IMR-90 (cell line): ENCODE data around the gene AGXT. TPM values are rescaled to one million over a fixed set of nuclear protein-coding genes. Genes with fewer than 3 reads are reported as not detected.

Experiments used
- ATAC-seq: fragments of 200-7000 bp; cut with Tn5 transposase; 2 replicates; pipeline ENCODE4 v1.9.1; 2020; ENCODE audit warnings: low read depth, mild to moderate bottlenecking, moderate library complexity
- BruUV-seq: library from RNA; stranded (reverse); fragments of 400-500 nt; replicated peaks from 2 replicates; lab custom pipeline; 2021; lab: Mats Ljungman, UMichigan
- CTCF ChIA-PET: fragments of 300-600 bp; formaldehyde crosslinking; extraction: SDS; loops from one replicate; lab custom pipeline; 2021; ENCODE audit warnings: antibody characterized with exemption; lab: Yijun Ruan, JAX
- POLR2A ChIA-PET: fragments of 300-600 bp; sonication (Branson Sonifier 250); formaldehyde crosslinking; loops from one replicate; lab custom pipeline; 2022; ENCODE audit warnings: antibody characterized with exemption; ENCODE audit not compliant: unreplicated experiment; lab: Charles Lee
- DNase-seq: peaks from one replicate; pipeline ENCODE4 v3.0.0; 2013
- H2AFZ ChIP-seq: replicated peaks from 2 replicates; pipeline ENCODE3; 2013; ENCODE audit warnings: low read length, mild to moderate bottlenecking; ENCODE audit not compliant: poor library complexity
- H2AK5ac ChIP-seq: 2 replicates; pipeline ENCODE4 v1.6.1; 2013; ENCODE audit warnings: low read depth, low read length, inconsistent platforms
- H2AK9ac ChIP-seq: replicated peaks from 2 replicates; pipeline ENCODE3; 2013; ENCODE audit warnings: mild to moderate bottlenecking, low read depth, low read length, moderate library complexity; ENCODE audit not compliant: poor library complexity
- H2BK120ac ChIP-seq: 2 replicates; pipeline ENCODE4 v1.6.1; 2013; ENCODE audit warnings: low read depth, low read length, inconsistent platforms
- H2BK15ac ChIP-seq: 3 replicates; pipeline ENCODE4 v1.6.1; 2013; ENCODE audit warnings: low read depth, low read length, inconsistent platforms
- H2BK20ac ChIP-seq: 2 replicates; pipeline ENCODE4 v1.6.1; 2013; ENCODE audit warnings: low read depth, mild to moderate bottlenecking, inconsistent platforms, low read length, moderate library complexity
- H2BK5ac ChIP-seq: 2 replicates; pipeline ENCODE4 v1.6.1; 2013; ENCODE audit warnings: mild to moderate bottlenecking, low read depth, low read length, inconsistent platforms; ENCODE audit not compliant: poor library complexity, severe bottlenecking
- H3K14ac ChIP-seq: replicated peaks from 2 replicates; pipeline ENCODE4 v1.6.1; 2013; ENCODE audit warnings: low read depth, low read length, inconsistent platforms
- H3K18ac ChIP-seq: 2 replicates; pipeline ENCODE4 v1.6.1; 2013; ENCODE audit warnings: low read depth, low read length, control low read depth
- H3K23ac ChIP-seq: 2 replicates; pipeline ENCODE4 v1.6.1; 2013; ENCODE audit warnings: low read depth, low read length, inconsistent platforms
- H3K27ac ChIP-seq: 2 replicates; pipeline ENCODE4 v1.5.1; 2013; ENCODE audit warnings: mild to moderate bottlenecking, control low read depth, low read length; ENCODE audit not compliant: insufficient read depth
- H3K27me3 ChIP-seq: 2 replicates; pipeline ENCODE4 v1.6.1; 2013; ENCODE audit warnings: low read length; ENCODE audit not compliant: control insufficient read depth, insufficient read depth
- H3K36me3 ChIP-seq: 2 replicates; pipeline ENCODE4 v1.6.1; 2013; ENCODE audit warnings: low read length, mixed read lengths; ENCODE audit not compliant: control insufficient read depth, insufficient read depth
- H3K4ac ChIP-seq: 2 replicates; pipeline ENCODE4 v1.6.1; 2013; ENCODE audit warnings: low read depth, low read length, inconsistent platforms
- H3K4me1 ChIP-seq: 2 replicates; pipeline ENCODE4 v1.6.1; 2013; ENCODE audit warnings: low read length, mixed read lengths; ENCODE audit not compliant: control insufficient read depth, insufficient read depth
- H3K4me2 ChIP-seq: 2 replicates; pipeline ENCODE4 v1.6.1; 2013; ENCODE audit warnings: low read depth, mild to moderate bottlenecking, control low read depth, low read length, moderate library complexity
- H3K4me3 ChIP-seq: 2 replicates; pipeline ENCODE4 v1.5.1; 2013; ENCODE audit warnings: low read depth, mild to moderate bottlenecking, control low read depth, low read length, moderate library complexity; ENCODE audit not compliant: insufficient read depth
- H3K56ac ChIP-seq: 2 replicates; pipeline ENCODE4 v1.6.1; 2013; ENCODE audit warnings: low read length, inconsistent platforms; ENCODE audit not compliant: insufficient read depth; ENCODE audit errors: extremely low read depth
- H3K79me1 ChIP-seq, 2 experiments: 2 replicates each; pipeline ENCODE4 v1.6.1; 2013; ENCODE audit warnings: low read length in 2 of 2, inconsistent platforms in 1 of 2, low read depth in 1 of 2
- H3K9ac ChIP-seq: 2 replicates; pipeline ENCODE4 v1.6.1; 2013; ENCODE audit warnings: low read depth, low read length, control low read depth
- H3K9me1 ChIP-seq: 2 replicates; pipeline ENCODE4 v1.6.1; 2013; ENCODE audit warnings: low read length, inconsistent platforms; ENCODE audit not compliant: insufficient read depth
- H3K9me3 ChIP-seq: 2 replicates; pipeline ENCODE4 v1.6.1; 2013; ENCODE audit warnings: low read length; ENCODE audit not compliant: control insufficient read depth, insufficient read depth
- H4K20me1 ChIP-seq: 2 replicates; pipeline ENCODE4 v1.6.1; 2013; ENCODE audit warnings: low read length, inconsistent platforms; ENCODE audit not compliant: insufficient read depth
- H4K5ac ChIP-seq: 2 replicates; pipeline ENCODE4 v1.6.1; 2013; ENCODE audit warnings: mild to moderate bottlenecking, low read depth, low read length, control low read depth
- H4K8ac ChIP-seq, 2 experiments: 2 replicates each; pipeline ENCODE4 v1.6.1; 2013; ENCODE audit warnings: low read depth in 2 of 2, low read length in 2 of 2, control low read depth in 1 of 2, inconsistent platforms in 1 of 2
- H4K91ac ChIP-seq: 2 replicates; pipeline ENCODE4 v1.6.1; 2013; ENCODE audit warnings: low read depth, low read length, inconsistent platforms; ENCODE audit not compliant: insufficient read depth
- BHLHE40 ChIP-seq: fragments of 150-350 bp; IDR thresholded peaks from 2 replicates; pipeline ENCODE4 v1.6.1; 2016; ENCODE audit warnings: mild to moderate bottlenecking, low read depth, low read length
- CEBPB ChIP-seq: IDR thresholded peaks from 2 replicates; pipeline ENCODE4 v1.6.1; 2012; ENCODE audit warnings: low read depth, low read length, improper control_type of control experiment
- CHD1 ChIP-seq: IDR thresholded peaks from 2 replicates; pipeline ENCODE4 v1.6.1; 2012; ENCODE audit warnings: low read depth, low read length, improper control_type of control experiment
- CTCF ChIP-seq: conservative IDR thresholded peaks from 2 replicates; pipeline ENCODE4 v1.5.1; 2012; ENCODE audit warnings: mild to moderate bottlenecking, low read depth, low read length, improper control_type of control experiment
- ELK1 ChIP-seq: fragments of 150-350 bp; IDR thresholded peaks from 2 replicates; pipeline ENCODE4 v1.6.1; 2016; ENCODE audit warnings: low read depth, mild to moderate bottlenecking, low read length, moderate library complexity, borderline replicate concordance
- FOS ChIP-seq: fragments of 150-350 bp; IDR thresholded peaks from 2 replicates; pipeline ENCODE4 v1.6.1; 2016; ENCODE audit warnings: low read depth, low read length
- MAFK ChIP-seq: IDR thresholded peaks from 2 replicates; pipeline ENCODE4 v1.6.1; 2012; ENCODE audit warnings: low read depth, low read length, improper control_type of control experiment
- MAZ ChIP-seq: IDR thresholded peaks from 2 replicates; pipeline ENCODE4 v1.6.1; 2012; ENCODE audit warnings: low read depth, mild to moderate bottlenecking, low read length, improper control_type of control experiment, moderate library complexity, borderline replicate concordance
- MXI1 ChIP-seq: IDR thresholded peaks from 2 replicates; pipeline ENCODE4 v1.6.1; 2012; ENCODE audit warnings: low read depth, mild to moderate bottlenecking, low read length, moderate library complexity, borderline replicate concordance
- NFE2L2 ChIP-seq: fragments of 150-350 bp; IDR thresholded peaks from 2 replicates; pipeline ENCODE4 v1.6.1; 2016; ENCODE audit warnings: low read depth, mild to moderate bottlenecking, low read length
- POLR2A ChIP-seq: IDR thresholded peaks from 2 replicates; pipeline ENCODE4 v1.6.1; 2012; ENCODE audit warnings: mild to moderate bottlenecking, low read depth, low read length
- RAD21 ChIP-seq: IDR thresholded peaks from 2 replicates; pipeline ENCODE4 v1.6.1; 2012; ENCODE audit warnings: low read length, improper control_type of control experiment
- RCOR1 ChIP-seq: IDR thresholded peaks from 2 replicates; pipeline ENCODE4 v1.6.1; 2012; ENCODE audit warnings: mild to moderate bottlenecking, low read length, improper control_type of control experiment; ENCODE audit not compliant: insufficient replicate concordance
- RFX5 ChIP-seq: IDR thresholded peaks from 2 replicates; pipeline ENCODE4 v1.8.0; 2012; ENCODE audit warnings: low read depth, mild to moderate bottlenecking, low read length, moderate library complexity
- SMC3 ChIP-seq: fragments of 150-350 bp; IDR thresholded peaks from 2 replicates; pipeline ENCODE4 v1.6.1; 2016; ENCODE audit warnings: low read depth, mild to moderate bottlenecking, antibody characterized with exemption, low read length, moderate library complexity
- USF2 ChIP-seq: fragments of 150-350 bp; IDR thresholded peaks from 2 replicates; pipeline ENCODE4 v1.6.1; 2017; ENCODE audit warnings: mild to moderate bottlenecking, antibody characterized with exemption, low read length, low read depth
- WGBS, 2 experiments: methylation state at CpG; one replicate each; pipeline versions ENCODE4 v1.1.5 to v1.1.7; 2013; ENCODE audit warnings: missing lambda C conversion rate in 2 of 2; ENCODE audit not compliant: insufficient read length in 1 of 2; ENCODE audit errors: extremely low coverage in 2 of 2; 5-methylcytosine and 5-hydroxymethylcytosine counted together
- dilution Hi-C: fragments of 300-500 bp; cut with HindIII; formaldehyde crosslinking; loops from one replicate; pipeline ENCODE4 v1.14.3; 2018; ENCODE audit warnings: low sequenced_read_pairs; ENCODE audit not compliant: unreplicated experiment
- in situ Hi-C: fragments of 300-500 bp; cut with MboI; formaldehyde crosslinking; loops from 3 replicates; pipeline ENCODE4 v1.14.3; 2019; ENCODE audit warnings: low sequenced_read_pairs, inconsistent platforms, mixed read lengths
- intact Hi-C: fragments of 100-400 bp; cut with micrococcal nuclease; formaldehyde crosslinking; loops from 2 replicates; pipeline ENCODE4 v1.10.0; 2022
- polyA plus RNA-seq, 3 experiments: library from polyadenylated mRNA; depleted of rRNA; stranded (reverse); fragments of >200 nt; gene quantifications; 2 replicates each; pipeline ENCODE4 v1.2.3, GENCODE V29; 2012; ENCODE audit warnings: low replicate concordance in 1 of 3
- total RNA-seq: library from RNA; depleted of rRNA; stranded (reverse); fragments of >200 nt; gene quantifications from 2 replicates; pipeline ENCODE4 v1.2.3, GENCODE V29; 2012

Gene AGXT
- total and polyA plus RNA-seq, 2 of the 4 experiments (the other 2 are of a cell fraction) = not detected

GRCh38 chr2:240832921-240833494 is 35.6 kb upstream of the AGXT start:
- Histone ChIP-seq H3K56ac (no peak overlapping the region), H3K14ac (no peak overlapping the region), H3K27ac (no peak overlapping the region), H2BK20ac (no peak overlapping the region), H4K91ac (no peak overlapping the region), H3K4me1 (peaks cover 8% of the 10 kb centered on the region; the same call in 1 of the 2 replicates), H3K9me3 (no peaks in the 10 kb centered on the region), H3K4me3 (no peak overlapping the region), H4K20me1 (no peaks in the 10 kb centered on the region; the same call in 1 of the 2 replicates), H4K5ac (no peak overlapping the region), H3K36me3 (no peaks in the 10 kb centered on the region), H2AK9ac (no peak overlapping the region), H2BK15ac (no peak overlapping the region), H3K18ac (no peak overlapping the region), H2BK5ac (no peak overlapping the region), H3K4ac (no peak overlapping the region), H3K9ac (no peak overlapping the region), H2AFZ (no peak overlapping the region), H3K23ac (no peak overlapping the region), H2AK5ac (no peak overlapping the region), H3K4me2 (no peak overlapping the region), H4K8ac (no peak overlapping the region), H3K27me3 (peaks cover 38% of the 10 kb centered on the region), H3K9me1 (no peaks in the 10 kb centered on the region), H3K79me1 (no peaks in the 10 kb centered on the region), H2BK120ac (no peak overlapping the region)
- ATAC-seq = no peak
- in situ Hi-C loops = no loop called here
- ChIA-PET CTCF (no interaction called here), POLR2A (no interaction called here)
- TF ChIP-seq RFX5 = no peak
- no peak for TF ChIP-seq RCOR1
- no peak for TF ChIP-seq CTCF
- no peak for TF ChIP-seq NFE2L2
- no peak for TF ChIP-seq ELK1
- no peak for TF ChIP-seq CEBPB
- TF ChIP-seq CHD1 = no peak
- TF ChIP-seq POLR2A = no peak
- no peak for TF ChIP-seq MXI1
- no peak for TF ChIP-seq BHLHE40
- no peak for TF ChIP-seq FOS
- TF ChIP-seq SMC3 = no peak
- no peak for TF ChIP-seq MAFK
- TF ChIP-seq RAD21 = no peak
- TF ChIP-seq MAZ = no peak
- no peak for TF ChIP-seq USF2
- 94% methylated on average over 7 of the region's 13 CpGs; no CpG with 5 or more reads in 1 of the 2 experiments for WGBS, 2 experiments
- no peak for DNase-seq
- intact Hi-C loops = loop anchor here (2.0 kb wide), 1 partner anchor 266 kb away; no protein-coding TSS in a partner anchor
- dilution Hi-C loops = no loop called here
- BruUV-seq = no TSS peak
